ENCODE data around the gene GNB1L. TPM values are rescaled to one million over a fixed set of nuclear protein-coding genes. Genes with fewer than 3 reads are reported as not detected.
"Not testable (repeated sequence)": the region's sequence is repeated elsewhere in the genome, so short reads cannot be mapped to it uniquely, and the experiment has no call there.

Gene GNB1L
- polyA plus RNA-seq, 4 donors: 3.0 to 6.1 (median 3.6) TPM

GRCh38 chr22:19784384-19785175 lies 70.1 kb downstream of the GNB1L start:
- no peak for DNase-seq (ENCODE audit: low read depth in 4 of 4, low spot score in 3 of 4)

- no peak for DNase-seq (ENCODE audit: low read depth in 4 of 4, low spot score in 3 of 4)
Measured at GRCh38 chr22:19783586-19784383, 70.9 kb downstream of the GNB1L start.

GRCh38 chr22:19782533-19782932 lies 72.1 kb downstream of the GNB1L start:
- no peak for DNase-seq (ENCODE audit: low read depth in 4 of 4, low spot score in 3 of 4)

- DNase-seq (ENCODE audit: low read depth in 4 of 4, low spot score in 3 of 4): no peak
Measured at GRCh38 chr22:19779685-19780268, 74.9 kb downstream of the GNB1L start.

- DNase-seq (ENCODE audit: low read depth in 4 of 4, low spot score in 3 of 4): no peak
Measured at GRCh38 chr22:19779011-19779421, 75.7 kb downstream of the GNB1L start.

GRCh38 chr22:19777192-19777591 lies 77.5 kb downstream of the GNB1L start:
- not testable (repeated sequence) for DNase-seq (ENCODE audit: low read depth in 4 of 4, low spot score in 3 of 4)

GRCh38 chr22:19776433-19777031 lies 78.1 kb downstream of the GNB1L start:
- DNase-seq (ENCODE audit: low read depth in 4 of 4, low spot score in 3 of 4): no peak

- DNase-seq (ENCODE audit: low read depth in 4 of 4, low spot score in 3 of 4): no peak
Measured at GRCh38 chr22:19775496-19776325, 79.0 kb downstream of the GNB1L start.

- DNase-seq (ENCODE audit: low read depth in 4 of 4, low spot score in 3 of 4): no peak
Measured at GRCh38 chr22:19774628-19775027, 80.0 kb downstream of the GNB1L start.

- no peak for DNase-seq (ENCODE audit: low read depth in 4 of 4, low spot score in 3 of 4)
Measured at GRCh38 chr22:19773470-19774040, 81.1 kb downstream of the GNB1L start.

GRCh38 chr22:19772673-19773469 lies 81.8 kb downstream of the GNB1L start:
- DNase-seq (ENCODE audit: low read depth in 4 of 4, low spot score in 3 of 4): no peak

GRCh38 chr22:19772422-19772672 lies 82.3 kb downstream of the GNB1L start:
- DNase-seq (ENCODE audit: low read depth in 4 of 4, low spot score in 3 of 4): no peak

- DNase-seq (ENCODE audit: low read depth in 4 of 4, low spot score in 3 of 4): no peak
Measured at GRCh38 chr22:19770349-19771220, 84.1 kb downstream of the GNB1L start.

GRCh38 chr22:19769393-19769715 lies 85.3 kb downstream of the GNB1L start:
- DNase-seq (ENCODE audit: low read depth in 4 of 4, low spot score in 3 of 4): no peak

GRCh38 chr22:19767427-19768341 lies 87.0 kb downstream of the GNB1L start:
- DNase-seq (ENCODE audit: low read depth in 4 of 4, low spot score in 3 of 4): no peak

GRCh38 chr22:19766511-19767426 lies 87.9 kb downstream of the GNB1L start:
- no peak for DNase-seq (ENCODE audit: low read depth in 4 of 4, low spot score in 3 of 4)

GRCh38 chr22:19766240-19766510 lies 88.5 kb downstream of the GNB1L start:
- DNase-seq (ENCODE audit: low read depth in 4 of 4, low spot score in 3 of 4): no peak
